IPS-20b (cell line): Measurements from ENCODE around the gene DND1.
A peak's percentile ranks its signal among the peaks of the same experiment; 100 is the strongest.
"Not testable (repeated sequence)": the region's sequence is repeated elsewhere in the genome, so short reads cannot be mapped to it uniquely, and the experiment has no call there.

Experiments used
- H3K27ac ChIP-seq: one replicate; pipeline ENCODE4 v1.5.1; 2013; ENCODE audit warnings: low read length
- H3K27me3 ChIP-seq: 2 replicates; pipeline ENCODE4 v1.6.1; 2013; ENCODE audit warnings: mild to moderate bottlenecking, low read length, inconsistent platforms; ENCODE audit not compliant: insufficient read depth
- H3K36me3 ChIP-seq: 2 replicates; pipeline ENCODE4 v1.6.1; 2013; ENCODE audit warnings: low read depth, mild to moderate bottlenecking, inconsistent platforms, low read length, moderate library complexity; ENCODE audit not compliant: insufficient read depth
- H3K4me1 ChIP-seq: 2 replicates; pipeline ENCODE4 v1.6.1; 2013; ENCODE audit warnings: mild to moderate bottlenecking, control low read depth, inconsistent platforms, low read length, moderate library complexity; ENCODE audit not compliant: insufficient read depth
- H3K4me3 ChIP-seq: 2 replicates; pipeline ENCODE4 v1.5.1; 2013; ENCODE audit warnings: mild to moderate bottlenecking, low read length, inconsistent platforms
- H3K9ac ChIP-seq: 2 replicates; pipeline ENCODE4 v1.6.1; 2013; ENCODE audit warnings: low read depth, mild to moderate bottlenecking, inconsistent platforms, low read length, moderate library complexity
- H3K9me3 ChIP-seq: 2 replicates; pipeline ENCODE4 v1.6.1; 2013; ENCODE audit warnings: mild to moderate bottlenecking, low read depth, low read length, inconsistent platforms; ENCODE audit not compliant: insufficient read depth

DND1 gene

DNA sequence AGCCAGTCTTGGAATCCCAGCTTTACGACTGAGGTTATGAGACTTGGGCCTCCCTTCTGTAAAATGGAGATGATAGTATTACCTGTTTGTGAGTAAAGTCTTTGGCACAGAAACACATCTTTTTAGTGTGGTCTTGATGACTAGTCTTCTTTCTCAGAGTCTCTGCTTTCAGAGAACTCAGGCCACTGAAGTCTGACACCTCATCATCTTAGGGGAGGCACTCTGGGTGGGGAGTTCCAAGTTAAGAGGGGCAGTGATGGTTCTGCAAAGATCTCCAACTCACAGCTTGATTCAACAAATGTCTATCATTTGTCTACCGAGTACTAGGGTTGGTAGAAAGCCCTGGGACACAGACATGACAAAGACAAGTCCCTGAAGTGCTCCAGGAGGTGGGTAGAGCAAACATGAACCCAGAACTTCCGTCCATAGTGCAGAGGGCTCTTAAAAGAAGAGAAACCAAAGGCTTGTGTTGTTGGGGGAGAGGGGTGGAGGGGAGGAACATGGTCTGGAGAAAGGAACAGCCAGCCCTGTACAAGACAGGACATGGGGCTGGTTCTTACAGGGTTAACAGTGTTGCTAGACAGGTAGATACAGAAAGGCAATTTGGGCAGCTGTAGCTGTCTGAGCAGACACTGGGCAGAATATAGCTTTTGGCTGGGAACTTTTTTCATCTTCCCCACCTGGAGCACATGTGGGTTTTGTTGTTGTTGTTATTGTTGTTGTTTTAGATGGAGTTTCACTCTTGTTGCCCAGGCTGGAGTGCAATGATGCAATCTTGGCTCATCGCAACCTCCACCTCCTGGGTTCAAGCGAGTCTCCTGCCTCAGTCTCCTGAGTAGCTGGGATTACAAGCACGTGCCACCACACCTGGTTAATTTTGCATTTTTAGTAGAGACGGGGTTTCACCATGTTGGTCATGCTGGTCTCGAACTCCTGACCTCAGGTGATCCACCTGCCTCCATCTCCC lies 37.8 kb downstream of the DND1 start:
- Histone ChIP-seq H3K36me3 (no peaks in the 10 kb centered on the region), H3K4me3 (no peak overlapping the region), H3K9ac (no peak overlapping the region), H3K9me3 (no peaks in the 10 kb centered on the region), H3K27me3 (peaks cover 36% of the 10 kb centered on the region), H3K27ac (no peak overlapping the region), H3K4me1 (peaks cover 6% of the 10 kb centered on the region; the same call in 1 of the 2 replicates)

DNA sequence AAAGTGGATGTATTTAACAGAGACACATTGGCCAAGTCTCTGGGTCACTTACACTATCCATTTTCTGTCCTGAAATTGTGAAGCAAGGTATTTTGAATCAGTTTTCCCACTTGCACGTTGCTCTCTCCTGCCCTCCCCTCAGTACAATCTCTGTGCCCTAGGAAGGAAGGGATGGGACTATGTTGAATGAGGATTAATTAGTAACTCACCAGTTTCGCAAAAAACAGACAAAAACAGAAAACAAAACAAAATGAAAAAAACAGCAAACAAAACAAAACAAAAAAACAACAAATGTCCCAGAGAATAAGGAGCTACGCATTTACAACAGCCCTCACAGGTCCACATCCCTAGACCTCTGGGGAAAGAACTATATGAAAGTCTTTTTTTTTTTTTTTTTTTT lies 39.3 kb downstream of the DND1 start:
- peaks cover 42% of the 10 kb centered on the region for H3K27me3 ChIP-seq
- peaks cover 3% of the 10 kb centered on the region; the same call in 1 of the 2 replicates for H3K4me1 ChIP-seq
- no peaks in the 10 kb centered on the region for H3K36me3 ChIP-seq
- no peak overlapping the region for H3K4me3 ChIP-seq
- no peak overlapping the region for H3K9ac ChIP-seq
- H3K27ac ChIP-seq: no peak overlapping the region
- no peaks in the 10 kb centered on the region for H3K9me3 ChIP-seq

DNA sequence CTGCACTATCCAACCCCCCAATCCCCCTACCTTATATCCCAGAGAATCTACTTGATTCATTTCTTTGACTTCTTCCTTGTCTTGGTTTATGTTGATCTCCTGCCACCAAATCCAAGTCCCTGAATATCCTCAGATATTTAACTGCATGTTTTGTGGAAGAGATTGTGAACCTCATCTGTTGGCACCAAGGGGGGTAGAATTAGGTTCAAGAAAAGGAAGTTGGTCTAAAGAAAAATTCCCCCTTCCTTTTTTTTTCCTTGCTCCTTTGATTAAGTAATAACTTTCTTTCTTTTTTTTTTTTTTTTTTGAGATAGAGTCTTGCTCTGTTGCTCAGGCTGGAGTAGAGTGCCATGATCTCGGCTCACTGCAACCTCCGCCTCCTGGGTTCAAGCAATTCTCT lies 39.9 kb downstream of the DND1 start:
- no peak overlapping the region for H3K9ac ChIP-seq
- no peaks in the 10 kb centered on the region for H3K4me1 ChIP-seq
- H3K36me3 ChIP-seq: no peaks in the 10 kb centered on the region
- H3K27me3 ChIP-seq: peaks cover 42% of the 10 kb centered on the region
- H3K27ac ChIP-seq: no peak overlapping the region
- H3K9me3 ChIP-seq: peaks cover 5% of the 10 kb centered on the region; the same call in 1 of the 2 replicates
- 0 out of 2 replicates have a peak overlapping the region, but pooled peaks have one; percentile 66 for H3K4me3 ChIP-seq

DNA sequence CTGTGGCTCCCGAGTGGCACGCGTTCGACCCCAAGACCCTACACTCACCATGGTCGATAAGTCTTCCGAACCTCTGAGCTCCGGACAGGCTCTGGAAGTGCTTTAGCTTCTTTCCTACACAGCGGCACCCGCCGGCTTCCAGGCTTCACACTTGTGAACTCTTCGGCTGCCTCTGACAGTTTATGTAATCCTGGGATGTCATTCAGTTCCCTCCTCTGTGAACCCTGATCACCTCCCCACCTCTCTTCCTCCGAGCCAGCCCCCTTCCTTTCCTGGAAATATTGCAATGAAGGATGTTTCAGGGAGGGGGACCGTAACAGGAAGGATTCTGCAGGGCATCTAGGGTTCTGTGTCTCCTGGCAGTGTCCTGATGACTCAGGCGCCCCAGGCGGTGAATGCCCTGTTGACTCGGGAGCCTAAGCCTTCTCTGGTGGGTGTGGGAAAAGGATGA lies 40.3 kb downstream of the DND1 start, which contains the start of gene CD14:
CD14 (minus strand) TSS at position 155 of the 451 bp plus-strand sequence; CDS start at position 51, 104 bp downstream.
- peaks cover 42% of the 10 kb centered on the region for H3K27me3 ChIP-seq
- H3K9ac ChIP-seq: no peak within 1 kb of the TSS
- peaks cover 10% of the 10 kb centered on the region for H3K9me3 ChIP-seq
- H3K4me1 ChIP-seq: no peaks in the 10 kb centered on the region
- H3K36me3 ChIP-seq: no peaks in the 10 kb centered on the region
- H3K27ac ChIP-seq: no peak within 1 kb of the TSS
- H3K4me3 ChIP-seq: peak within 1 kb of the TSS; percentile 66

DNA sequence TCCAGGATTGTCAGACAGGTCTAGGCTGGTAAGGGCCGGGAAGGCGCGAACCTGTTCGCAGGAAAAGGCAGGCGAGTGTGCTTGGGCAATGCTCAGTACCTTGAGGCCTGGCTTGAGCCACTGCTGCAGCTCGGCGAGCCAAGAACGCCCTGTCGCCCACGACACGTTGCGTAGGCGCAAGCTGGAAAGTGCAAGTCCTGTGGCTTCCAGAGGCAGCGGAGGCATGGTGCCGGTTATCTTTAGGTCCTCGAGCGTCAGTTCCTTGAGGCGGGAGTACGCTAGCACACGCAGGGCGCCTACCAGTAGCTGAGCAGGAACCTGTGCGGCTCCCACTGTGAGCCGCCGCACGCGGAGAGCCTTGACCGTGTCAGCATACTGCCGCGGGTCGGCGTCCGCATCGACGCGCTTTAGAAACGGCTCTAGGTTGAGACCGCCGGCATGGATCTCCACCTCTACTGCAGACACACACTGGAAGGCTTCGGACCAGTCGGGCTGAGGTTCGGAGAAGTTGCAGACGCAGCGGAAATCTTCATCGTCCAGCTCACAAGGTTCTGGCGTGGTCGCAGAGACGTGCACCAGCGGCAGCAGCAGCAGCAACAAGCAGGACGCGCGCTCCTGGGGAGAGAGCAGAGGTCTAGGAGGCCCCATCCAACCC lies 40.9 kb downstream of the DND1 start:
- Histone ChIP-seq H3K4me3 (peak overlapping the region; percentile 66), H3K27me3 (peaks cover 42% of the 10 kb centered on the region), H3K9me3 (peaks cover 15% of the 10 kb centered on the region), H3K4me1 (no peaks in the 10 kb centered on the region), H3K9ac (no peak overlapping the region), H3K36me3 (no peaks in the 10 kb centered on the region), H3K27ac (no peak overlapping the region)

DNA sequence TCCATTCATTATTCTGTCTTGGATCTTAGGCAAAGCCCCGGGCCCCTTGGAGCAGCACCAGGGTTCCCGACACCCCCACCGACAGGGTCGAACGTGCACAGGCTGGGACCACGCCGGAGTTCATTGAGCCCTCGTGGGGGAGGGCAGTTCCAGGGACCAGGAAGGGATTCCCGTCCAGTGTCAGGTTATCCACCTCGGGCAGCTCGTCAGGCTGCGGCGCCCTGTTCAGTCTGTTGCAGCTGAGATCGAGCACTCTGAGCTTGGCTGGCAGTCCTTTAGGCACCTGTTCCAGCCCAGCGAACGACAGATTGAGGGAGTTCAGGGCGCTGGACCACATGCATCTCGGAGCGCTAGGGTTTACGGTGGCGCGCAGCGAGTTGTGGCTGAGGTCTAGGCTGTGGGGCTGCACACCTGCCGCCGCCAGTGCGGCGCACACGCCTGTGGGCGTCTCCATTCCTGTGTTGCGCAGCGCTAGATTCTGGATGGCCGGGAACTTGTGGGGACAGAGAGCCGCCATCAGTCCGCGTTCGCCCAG lies 41.5 kb downstream of the DND1 start:
- Histone ChIP-seq H3K27ac (no peak overlapping the region), H3K4me3 (peak overlapping the region; percentile 66), H3K36me3 (no peaks in the 10 kb centered on the region), H3K27me3 (peaks cover 42% of the 10 kb centered on the region), H3K9me3 (peaks cover 21% of the 10 kb centered on the region), H3K4me1 (no peaks in the 10 kb centered on the region), H3K9ac (no peak overlapping the region)

DNA sequence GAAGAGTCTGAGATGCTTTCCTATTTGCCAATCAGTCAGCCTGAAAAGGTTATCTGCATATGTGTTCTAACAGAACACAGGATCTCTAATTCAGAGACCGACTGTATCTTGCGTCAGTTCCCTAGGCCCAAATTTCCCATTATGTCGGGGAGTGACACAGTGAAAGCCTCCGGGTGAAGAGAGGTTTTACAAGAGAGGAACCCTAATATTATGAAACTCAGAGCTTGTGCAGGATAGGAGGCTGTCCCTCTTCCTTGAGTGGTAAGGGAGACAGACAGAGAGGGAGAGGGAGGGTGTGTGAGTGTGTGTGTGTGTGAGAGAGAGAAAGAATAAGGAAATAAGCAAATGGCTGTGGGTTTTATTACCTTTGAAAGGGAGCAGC lies 42.3 kb downstream of the DND1 start:
- Histone ChIP-seq H3K9me3 (peaks cover 26% of the 10 kb centered on the region), H3K9ac (no peak overlapping the region), H3K36me3 (no peaks in the 10 kb centered on the region), H3K4me3 (no peak overlapping the region), H3K27me3 (peaks cover 42% of the 10 kb centered on the region), H3K27ac (no peak overlapping the region), H3K4me1 (no peaks in the 10 kb centered on the region)

DNA sequence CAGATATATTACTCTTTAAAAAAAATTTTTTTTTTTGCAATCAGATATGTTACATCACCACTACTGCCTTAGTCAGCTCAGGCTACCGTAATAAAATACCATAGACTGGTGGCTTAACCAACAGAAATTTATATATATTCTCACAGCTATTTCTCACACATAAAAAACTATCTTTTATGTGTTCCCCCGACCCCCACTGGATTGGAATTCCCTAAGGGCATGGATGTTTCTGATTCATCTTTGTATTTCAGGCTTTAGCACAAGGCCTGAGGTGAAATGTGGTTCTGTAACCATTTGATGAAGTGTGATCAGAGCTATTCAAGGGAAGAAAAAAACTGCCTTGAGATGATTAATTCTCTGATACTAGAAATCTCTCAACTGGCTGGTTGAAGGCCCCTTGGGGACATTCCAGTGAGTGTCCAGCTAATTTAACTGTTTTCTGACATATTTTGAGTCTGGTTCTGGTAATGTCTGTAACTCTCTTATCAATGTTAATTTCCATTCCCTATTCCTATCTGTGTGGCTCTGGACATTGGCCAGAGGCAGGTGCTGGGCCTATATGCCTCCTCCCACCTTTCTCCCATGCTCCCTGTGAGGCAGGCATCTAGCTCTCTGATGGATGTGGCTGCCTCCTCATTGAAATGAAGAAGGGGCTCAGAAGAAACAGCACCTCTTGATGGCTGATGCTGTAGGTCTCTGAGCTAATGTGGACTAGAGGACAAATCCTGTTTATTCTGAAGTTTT lies 42.9 kb downstream of the DND1 start:
- Histone ChIP-seq H3K9me3 (peaks cover 31% of the 10 kb centered on the region), H3K36me3 (no peaks in the 10 kb centered on the region), H3K4me3 (no peak overlapping the region), H3K9ac (no peak overlapping the region), H3K27ac (no peak overlapping the region), H3K4me1 (no peaks in the 10 kb centered on the region), H3K27me3 (peaks cover 42% of the 10 kb centered on the region)

DNA sequence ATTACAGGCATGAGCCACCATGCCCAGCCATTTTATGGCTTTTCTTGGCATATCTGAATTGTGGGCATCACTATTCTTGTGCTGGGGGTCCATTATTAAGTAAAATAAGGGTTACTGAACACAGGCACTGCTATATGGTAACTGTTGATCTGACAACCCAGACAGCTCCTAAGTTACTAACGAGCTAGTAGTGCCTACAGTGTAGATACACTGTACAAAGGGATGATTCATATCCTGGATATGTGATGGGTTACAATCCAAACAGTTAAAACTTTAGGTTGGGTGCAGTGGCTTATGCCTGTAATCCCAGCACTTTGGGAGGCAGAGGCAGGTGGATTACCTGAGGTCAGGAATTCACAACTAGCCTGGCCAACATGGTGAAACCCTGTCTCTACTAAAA lies 44.7 kb downstream of the DND1 start:
- H3K36me3 ChIP-seq: no peaks in the 10 kb centered on the region
- H3K27me3 ChIP-seq: peaks cover 36% of the 10 kb centered on the region
- no peaks in the 10 kb centered on the region for H3K4me1 ChIP-seq
- peaks cover 37% of the 10 kb centered on the region for H3K9me3 ChIP-seq
- H3K4me3 ChIP-seq: no peak overlapping the region
- H3K9ac ChIP-seq: no peak overlapping the region
- H3K27ac ChIP-seq: no peak overlapping the region

DNA sequence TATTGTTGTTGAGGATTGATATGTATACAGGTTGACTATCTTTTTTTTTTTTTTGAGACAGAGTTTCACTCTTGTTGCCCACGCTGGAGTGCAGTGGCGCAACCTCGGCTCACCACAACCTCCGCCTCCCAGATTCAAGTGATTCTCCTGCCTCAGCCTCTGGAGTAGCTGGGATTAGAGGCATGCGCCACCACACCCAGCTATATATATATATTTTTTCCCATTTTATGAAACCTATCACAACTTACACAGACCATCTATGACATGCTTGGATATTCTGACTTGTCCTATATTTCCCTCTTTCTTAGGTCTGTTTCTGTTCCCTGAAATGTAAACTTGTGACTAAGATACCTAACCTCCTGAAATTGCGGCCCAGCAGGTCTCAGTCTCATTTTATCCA lies 45.4 kb downstream of the DND1 start:
- Histone ChIP-seq H3K9me3 (peaks cover 37% of the 10 kb centered on the region), H3K4me3 (no peak overlapping the region), H3K4me1 (no peaks in the 10 kb centered on the region), H3K9ac (no peak overlapping the region), H3K36me3 (no peaks in the 10 kb centered on the region), H3K27ac (no peak overlapping the region), H3K27me3 (peaks cover 29% of the 10 kb centered on the region)

DNA sequence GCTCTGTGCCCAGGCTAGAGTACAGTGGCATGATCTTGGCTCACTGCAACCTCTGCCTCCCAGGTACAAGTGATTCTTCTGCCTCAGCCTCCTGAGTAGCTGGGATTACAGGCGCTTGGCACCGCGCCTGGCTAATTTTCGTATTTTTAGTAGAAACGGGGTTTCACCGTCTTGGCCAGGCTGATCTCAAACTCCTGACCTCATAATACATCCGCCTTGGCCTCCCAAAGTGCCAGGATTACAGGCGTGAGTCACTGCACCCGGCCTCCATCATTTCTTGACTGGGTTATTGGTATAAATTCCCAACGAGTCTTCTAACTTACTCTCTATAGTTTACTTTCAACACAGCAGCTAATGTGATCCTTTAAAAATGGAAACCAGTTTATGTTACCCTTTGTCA lies 48.5 kb downstream of the DND1 start:
- not testable (repeated sequence) for H3K9ac ChIP-seq, H3K4me1 ChIP-seq, H3K27me3 ChIP-seq, H3K4me3 ChIP-seq, H3K36me3 ChIP-seq, H3K27ac ChIP-seq
- peaks cover 43% of the 10 kb centered on the region for H3K9me3 ChIP-seq
